HL-60 (cell line): ENCODE results near the gene DPEP2NB.
A peak's percentile ranks its signal among the peaks of the same experiment; 100 is the strongest.

Experiments
- DNase-seq, 2 experiments: peaks; one replicate each; pipeline ENCODE4 v3.0.0-alpha.2; 2010 to 2020; ENCODE audit warnings: low read depth in 1 of 2, low spot score in 1 of 2
- H3K27ac ChIP-seq: fragments of 250-450 bp; sonication (Bioruptor Pico); replicated peaks from 2 replicates; pipeline ENCODE4 v1.5.1; 2020; ENCODE audit warnings: mild to moderate bottlenecking, moderate library complexity
- H3K27me3 ChIP-seq: fragments of 250-450 bp; sonication (Bioruptor Pico); 2 replicates; pipeline ENCODE4 v1.5.1; 2021; ENCODE audit warnings: mild to moderate bottlenecking, moderate library complexity; ENCODE audit not compliant: insufficient read depth, poor library complexity, severe bottlenecking
- H3K4me3 ChIP-seq: replicated peaks from 2 replicates; pipeline ENCODE4 v1.5.1; 2011; ENCODE audit warnings: mild to moderate bottlenecking, control low read depth, low read length; ENCODE audit not compliant: insufficient read depth
- GABPA ChIP-seq: IDR thresholded peaks from 2 replicates; pipeline ENCODE4 v1.6.1; 2012; ENCODE audit warnings: low read depth
- POLR2AphosphoS5 ChIP-seq: IDR thresholded peaks from 2 replicates; pipeline ENCODE4 v1.6.1; 2012; ENCODE audit warnings: low read depth
- REST ChIP-seq: IDR thresholded peaks from 2 replicates; pipeline ENCODE4 v1.6.1; 2012; ENCODE audit warnings: low read depth; ENCODE audit not compliant: insufficient replicate concordance
- SPI1 ChIP-seq: IDR thresholded peaks from 2 replicates; pipeline ENCODE4 v1.6.1; 2012; ENCODE audit warnings: low read depth, mild to moderate bottlenecking, borderline replicate concordance
- long read RNA-seq: library from polyadenylated mRNA; unstranded; transcript quantifications from one replicate; pipeline ENCODE4 v2.0.0, GENCODE V29; 2020
- TF ChIP-seq, protein P1 (sequence below): IDR thresholded peaks from one replicate; pipeline ENCODE4 v1.5.1; 2011; ENCODE audit warnings: low read length, control low read depth, inconsistent platforms; ENCODE audit not compliant: insufficient read depth

The DPEP2NB gene, protein sequence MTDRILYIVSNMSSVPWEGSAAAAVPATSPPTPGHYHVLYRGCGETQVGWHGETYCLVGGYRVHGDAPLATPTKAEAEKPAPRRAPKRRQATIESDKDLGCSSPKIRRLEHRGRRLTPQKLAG
- long read RNA-seq = 0 reads

DNA sequence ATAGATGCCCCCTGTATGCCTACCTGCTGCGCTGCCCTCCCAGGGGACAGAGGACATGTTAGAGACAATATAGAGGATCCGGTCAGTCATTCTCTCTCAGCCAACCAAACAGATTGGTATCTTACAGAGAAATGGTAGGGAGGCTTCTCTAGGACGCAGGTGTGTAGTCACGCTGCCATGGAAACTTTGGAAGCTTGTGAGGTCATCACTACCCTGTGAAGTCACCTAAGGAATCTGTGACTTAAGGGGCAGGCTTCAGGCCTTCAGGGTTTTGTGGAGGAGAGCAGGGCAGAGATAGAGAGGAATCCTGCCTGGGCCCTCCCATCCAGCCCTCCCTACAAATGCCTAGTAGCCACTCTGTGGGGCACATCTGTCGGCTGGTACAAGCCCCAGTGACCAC is at the start of gene DPEP2NB:
Gene DPEP2NB, minus strand, starts transcription at position 231 of the 400 bp plus-strand sequence. Its CDS starts 141 bp downstream, at position 90.
- DNase-seq = no peak

DNA sequence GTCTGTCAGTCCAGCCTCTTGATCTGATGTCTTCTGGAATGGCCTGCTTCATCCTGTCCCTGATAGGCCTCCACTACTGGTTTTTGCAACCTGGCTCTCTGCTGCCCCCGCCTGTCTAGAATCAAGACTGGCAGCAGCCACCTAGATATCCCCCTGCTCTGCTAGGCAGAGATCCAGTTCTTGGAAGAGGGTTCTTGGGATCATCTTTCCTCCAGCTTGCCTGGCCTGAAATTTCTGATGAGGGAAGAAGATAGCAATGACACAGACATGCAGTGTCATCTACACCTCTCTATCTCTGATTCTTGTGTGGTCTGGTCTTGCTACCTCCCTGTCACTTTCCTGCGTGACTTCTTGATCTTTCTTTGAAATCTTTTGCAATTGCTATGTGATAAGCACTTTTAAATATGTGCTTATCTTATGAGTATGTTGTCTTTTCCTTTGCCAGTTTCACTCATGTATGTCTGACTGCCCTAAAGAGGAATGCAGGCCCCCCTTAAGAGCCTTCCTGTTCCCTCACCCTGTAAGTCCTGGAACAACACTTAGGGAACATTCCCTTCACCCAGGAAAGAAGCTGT is 49.2 kb upstream of the DPEP2NB start:
- no peak for TF ChIP-seq SPI1
- TF ChIP-seq, protein P1, sequence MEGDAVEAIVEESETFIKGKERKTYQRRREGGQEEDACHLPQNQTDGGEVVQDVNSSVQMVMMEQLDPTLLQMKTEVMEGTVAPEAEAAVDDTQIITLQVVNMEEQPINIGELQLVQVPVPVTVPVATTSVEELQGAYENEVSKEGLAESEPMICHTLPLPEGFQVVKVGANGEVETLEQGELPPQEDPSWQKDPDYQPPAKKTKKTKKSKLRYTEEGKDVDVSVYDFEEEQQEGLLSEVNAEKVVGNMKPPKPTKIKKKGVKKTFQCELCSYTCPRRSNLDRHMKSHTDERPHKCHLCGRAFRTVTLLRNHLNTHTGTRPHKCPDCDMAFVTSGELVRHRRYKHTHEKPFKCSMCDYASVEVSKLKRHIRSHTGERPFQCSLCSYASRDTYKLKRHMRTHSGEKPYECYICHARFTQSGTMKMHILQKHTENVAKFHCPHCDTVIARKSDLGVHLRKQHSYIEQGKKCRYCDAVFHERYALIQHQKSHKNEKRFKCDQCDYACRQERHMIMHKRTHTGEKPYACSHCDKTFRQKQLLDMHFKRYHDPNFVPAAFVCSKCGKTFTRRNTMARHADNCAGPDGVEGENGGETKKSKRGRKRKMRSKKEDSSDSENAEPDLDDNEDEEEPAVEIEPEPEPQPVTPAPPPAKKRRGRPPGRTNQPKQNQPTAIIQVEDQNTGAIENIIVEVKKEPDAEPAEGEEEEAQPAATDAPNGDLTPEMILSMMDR = peak; percentile 79
- peak in 1 of 2 experiments; percentile 86 for DNase-seq
- H3K27ac ChIP-seq = peak overlapping the region; percentile 66
- H3K4me3 ChIP-seq = no peak overlapping the region
- H3K27me3 ChIP-seq = no peaks in the 10 kb centered on the region

More for the DNA sequence above, at the start of gene DPEP2NB:
- Histone ChIP-seq H3K27ac (no peak within 1 kb of the TSS), H3K27me3 (no peaks in the 10 kb centered on the region), H3K4me3 (no peak within 1 kb of the TSS)
- TF ChIP-seq POLR2AphosphoS5 (no peak), GABPA (no peak), SPI1 (no peak), REST (no peak)
- TF ChIP-seq, protein P1 = no peak

DNA sequence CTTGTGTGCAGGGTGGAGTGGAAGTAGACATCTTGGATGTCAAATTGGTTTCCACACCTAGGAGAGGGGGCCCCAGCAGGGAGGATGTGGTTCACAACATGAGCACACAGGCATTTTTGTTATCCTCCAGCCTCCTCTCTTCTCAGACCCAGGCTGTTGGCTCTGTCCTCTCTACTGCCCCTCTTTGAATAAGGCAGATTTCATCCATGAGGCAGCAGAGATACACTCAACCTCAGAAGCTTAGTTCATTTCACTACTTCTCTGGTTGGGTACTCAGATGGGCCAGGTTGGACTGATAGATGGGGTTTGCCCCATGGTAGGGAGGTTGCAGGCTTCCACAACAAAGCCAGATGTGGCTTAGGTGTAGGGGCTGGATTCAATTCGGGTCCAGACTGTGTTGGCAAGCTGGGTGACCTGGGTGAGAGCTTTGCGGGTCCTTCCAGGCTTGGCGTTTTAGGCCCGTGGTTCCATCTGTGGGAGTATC is 47.2 kb upstream of the DPEP2NB start:
- H3K27ac ChIP-seq = peak overlapping the region; percentile 66
- no peak for DNase-seq
- H3K27me3 ChIP-seq = no peaks in the 10 kb centered on the region
- H3K4me3 ChIP-seq = no peak overlapping the region
- TF ChIP-seq GABPA = no peak
- TF ChIP-seq SPI1 = no peak
- TF ChIP-seq, protein P1 = no peak
- no peak for TF ChIP-seq POLR2AphosphoS5
- TF ChIP-seq REST = no peak

DNA sequence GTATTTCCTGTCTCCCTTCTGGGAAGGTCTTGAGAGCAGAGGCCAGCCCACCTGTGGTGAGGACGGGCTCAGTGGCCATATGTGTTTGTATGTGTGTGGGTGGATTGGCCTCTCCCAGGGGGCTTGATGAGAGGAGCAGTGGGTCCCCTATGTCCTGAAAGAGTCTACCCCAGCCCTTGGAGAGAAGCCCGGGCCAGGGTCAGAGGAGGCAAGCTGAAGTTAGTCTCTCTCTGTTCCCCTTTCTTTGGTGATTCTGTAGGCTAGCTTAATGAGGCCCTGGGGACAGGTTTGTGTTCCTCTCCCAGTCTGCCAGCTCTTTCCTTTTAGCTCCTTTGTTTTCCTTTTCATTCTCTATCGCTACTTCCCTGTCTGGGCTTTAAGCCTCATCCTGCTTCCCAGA is 45.7 kb upstream of the DPEP2NB start:
- H3K27ac ChIP-seq = 0 out of 2 replicates have a peak overlapping the region, but pooled peaks have one; percentile 18
- no peak for DNase-seq
- TF ChIP-seq SPI1 (peak; percentile 14; the same call in 1 of the 2 replicates), POLR2AphosphoS5 (no peak)
- no peaks in the 10 kb centered on the region for H3K27me3 ChIP-seq
- H3K4me3 ChIP-seq = no peak overlapping the region
